GM19238 (cell line): Measurements from ENCODE around the gene NRARP.

Experiments
- DNase-seq: peaks from one replicate; pipeline ENCODE4 v3.0.0; 2011; ENCODE audit warnings: low spot score; ENCODE audit not compliant: insufficient read length

NRARP gene

GRCh38 chr9:137311986-137312851 is 10.1 kb upstream of the NRARP start:
- no peak for DNase-seq

DNA sequence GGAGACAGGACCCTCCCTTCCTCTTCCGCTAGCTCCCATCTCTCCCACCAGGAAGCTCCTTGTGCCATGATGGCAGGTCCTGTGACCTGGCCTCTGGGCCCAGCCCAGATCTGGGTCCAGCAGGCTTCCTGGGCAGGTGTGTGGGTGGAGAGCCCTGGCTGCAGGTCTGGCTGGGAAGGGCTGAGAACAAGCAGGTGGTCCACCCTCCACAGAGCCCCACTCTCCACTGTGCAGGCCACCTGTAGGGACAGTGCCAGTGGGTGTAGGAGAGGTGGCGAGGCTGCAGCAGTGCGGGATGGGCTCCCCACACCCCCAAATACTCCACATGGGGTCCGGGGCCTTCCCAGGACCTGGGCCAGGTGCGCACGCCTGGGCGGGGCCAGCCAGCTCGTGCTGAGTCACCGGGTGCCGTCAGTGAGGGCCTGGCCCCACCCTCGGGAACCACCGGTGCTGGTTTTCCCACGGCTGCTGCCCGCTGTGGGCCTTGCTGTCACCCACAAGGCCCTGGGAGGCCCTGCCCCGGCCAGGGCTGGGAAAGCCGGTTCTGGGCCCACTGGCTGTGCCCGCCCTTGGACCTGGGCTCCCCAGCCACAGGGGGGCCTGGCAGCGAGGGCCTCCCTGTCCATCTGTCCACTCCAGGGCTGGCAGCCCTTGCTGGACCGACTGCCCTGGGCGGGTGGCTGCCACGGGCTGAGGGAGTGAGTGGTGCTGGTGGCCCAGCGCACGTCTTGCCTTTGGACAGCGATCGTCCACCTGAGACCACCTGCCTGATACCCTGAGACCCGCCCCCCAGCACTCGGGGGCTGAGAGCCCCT is 9.3 kb upstream of the NRARP start:
- DNase-seq, result peak; percentile 7

DNA sequence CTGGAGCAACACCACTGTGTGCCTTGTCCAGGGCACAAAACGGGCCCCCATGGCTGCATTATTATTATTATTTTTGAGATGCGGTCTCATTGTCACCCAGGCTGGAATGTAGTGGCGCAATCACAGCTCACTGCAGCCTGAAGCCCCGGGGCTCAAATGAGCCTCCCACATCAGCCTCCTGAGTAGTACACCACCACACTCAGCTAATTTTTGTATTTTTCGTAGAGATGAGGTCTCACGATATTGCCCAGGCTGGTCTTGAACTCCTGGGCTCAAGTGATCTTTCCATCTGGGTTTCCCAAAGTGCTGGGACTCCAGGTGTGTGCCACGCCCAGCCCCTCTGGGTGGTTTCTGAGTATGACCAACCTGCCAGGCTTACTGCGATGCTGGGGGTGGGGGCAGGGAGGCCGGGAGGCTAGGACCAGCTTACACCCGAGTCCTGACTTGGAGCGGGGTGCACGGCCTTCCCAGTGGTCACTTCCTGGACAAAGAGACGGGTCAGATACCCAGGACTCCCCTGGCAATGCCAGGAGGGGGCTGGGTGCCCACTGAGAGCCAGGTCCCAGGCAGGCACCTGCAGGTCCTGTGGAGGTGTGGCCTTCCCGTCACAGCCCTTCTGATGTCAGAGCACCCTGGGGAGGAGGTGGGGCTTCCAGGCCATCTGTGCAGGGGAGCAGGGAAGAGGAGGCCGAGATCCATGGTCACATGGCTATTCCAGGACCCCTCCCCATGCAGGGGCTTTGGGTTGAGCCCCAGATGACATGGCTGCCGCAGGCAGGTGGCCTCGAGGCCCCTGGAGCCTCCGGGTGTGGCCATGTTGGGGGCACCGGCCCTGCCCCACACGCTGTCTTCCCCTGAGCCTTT is 8.3 kb upstream of the NRARP start:
- DNase-seq, result no peak

DNA sequence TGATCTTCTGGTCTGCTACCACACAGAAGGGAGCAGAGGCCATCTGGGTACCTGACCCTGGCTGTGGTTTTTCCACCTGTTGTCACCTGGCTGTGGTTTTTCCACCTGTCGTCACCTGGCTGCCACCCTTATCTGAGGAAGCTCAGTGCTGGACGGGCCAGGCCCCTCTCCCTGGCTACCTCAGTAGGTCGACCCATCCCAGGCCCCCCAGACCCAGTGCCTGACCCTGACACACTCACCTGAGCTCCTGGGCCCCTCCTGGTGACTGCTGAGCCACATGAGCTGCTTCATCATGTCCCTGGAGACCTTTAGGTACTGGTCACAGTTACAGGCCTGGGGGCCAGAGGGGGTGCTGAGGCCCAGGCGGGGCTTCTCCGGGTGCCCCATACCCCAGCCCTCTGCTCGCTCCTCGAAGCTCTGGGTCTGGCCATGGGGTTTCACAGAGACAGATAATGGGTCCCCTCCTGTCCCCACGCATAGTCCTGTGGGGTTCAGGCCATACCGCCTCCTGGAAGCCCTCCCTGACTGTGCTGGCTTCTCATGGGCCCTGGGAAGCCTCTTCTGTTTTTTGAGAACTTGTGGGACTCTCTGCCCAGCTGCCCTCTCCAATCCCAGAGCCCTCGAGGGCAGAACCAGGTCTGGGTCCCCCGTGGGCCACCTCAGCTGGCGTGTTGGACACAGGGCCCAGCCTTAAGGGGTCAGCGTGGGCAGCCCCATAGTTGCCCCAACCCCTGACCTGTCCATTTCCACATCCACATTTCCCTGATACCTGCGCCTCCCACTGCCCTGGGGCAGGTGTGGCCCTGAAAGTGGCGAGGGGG is 7.5 kb upstream of the NRARP start:
- no peak for DNase-seq

GRCh38 chr9:137308057-137308619 is 6.1 kb upstream of the NRARP start:
- no peak for DNase-seq

- DNase-seq, result no peak
Observed at GRCh38 chr9:137307255-137308056, 5.4 kb upstream of the NRARP start.

DNA sequence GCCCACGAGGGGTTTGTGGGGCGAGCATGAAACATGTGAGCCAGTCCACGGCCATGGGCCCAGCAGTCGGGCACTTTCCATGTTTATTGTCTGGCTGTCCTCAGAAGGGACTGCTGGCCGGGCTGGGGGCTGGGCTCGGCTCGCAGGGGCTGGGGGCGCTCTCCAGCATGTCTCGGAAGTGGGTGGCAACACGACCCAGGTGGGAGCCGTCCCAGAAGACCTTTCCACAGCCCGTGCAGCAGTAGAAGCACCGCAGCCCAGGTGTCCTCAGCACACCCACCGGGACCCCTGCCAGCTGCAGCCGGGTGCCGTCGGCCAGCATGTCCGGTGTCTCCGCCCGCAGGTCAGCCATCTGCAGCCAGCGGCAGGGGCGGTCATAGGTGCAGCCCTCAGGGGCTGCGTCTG is 4.8 kb upstream of the NRARP start:
- no peak for DNase-seq

DNA sequence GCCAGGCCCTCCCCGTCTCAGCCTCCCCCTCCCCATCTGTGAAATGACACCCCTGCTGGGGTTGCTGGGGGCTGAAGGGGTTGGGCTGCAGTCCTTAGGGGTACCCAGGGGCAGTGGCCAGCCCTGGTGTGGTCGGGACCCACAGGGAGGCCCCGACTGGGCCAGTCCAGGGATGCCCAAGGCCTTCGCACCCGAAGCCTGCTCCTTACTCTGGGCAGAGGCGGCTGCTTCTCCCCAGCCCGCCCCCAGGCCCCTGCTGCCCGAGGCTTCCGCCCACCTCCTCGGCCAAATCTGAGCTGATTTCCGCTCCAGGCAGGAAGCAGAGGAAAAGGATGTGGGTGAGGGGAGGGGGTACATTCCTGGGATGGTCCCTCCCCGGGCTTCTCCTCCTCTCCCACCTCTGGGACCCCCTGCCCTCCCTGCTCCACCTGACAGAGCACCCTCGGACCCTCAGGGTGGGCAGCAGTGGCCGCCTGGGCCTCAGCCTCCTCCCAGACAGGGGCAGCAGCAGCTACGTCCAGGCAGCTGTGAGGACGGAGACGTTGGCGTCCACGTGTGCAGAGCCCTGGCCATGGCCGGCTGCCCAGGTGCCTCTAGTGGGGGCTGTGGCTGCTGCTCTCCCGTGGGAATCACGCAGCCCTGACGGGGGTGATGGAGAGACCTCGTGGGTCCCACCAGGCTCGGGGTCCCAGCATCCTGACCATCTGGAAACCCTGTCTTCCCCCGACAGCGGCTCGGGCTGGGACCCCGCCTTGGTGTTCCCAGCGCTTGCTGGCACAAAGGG is 4.2 kb upstream of the NRARP start:
- no peak for DNase-seq

- DNase-seq, result no peak
Observed at GRCh38 chr9:137305798-137306065, 3.7 kb upstream of the NRARP start.

DNA sequence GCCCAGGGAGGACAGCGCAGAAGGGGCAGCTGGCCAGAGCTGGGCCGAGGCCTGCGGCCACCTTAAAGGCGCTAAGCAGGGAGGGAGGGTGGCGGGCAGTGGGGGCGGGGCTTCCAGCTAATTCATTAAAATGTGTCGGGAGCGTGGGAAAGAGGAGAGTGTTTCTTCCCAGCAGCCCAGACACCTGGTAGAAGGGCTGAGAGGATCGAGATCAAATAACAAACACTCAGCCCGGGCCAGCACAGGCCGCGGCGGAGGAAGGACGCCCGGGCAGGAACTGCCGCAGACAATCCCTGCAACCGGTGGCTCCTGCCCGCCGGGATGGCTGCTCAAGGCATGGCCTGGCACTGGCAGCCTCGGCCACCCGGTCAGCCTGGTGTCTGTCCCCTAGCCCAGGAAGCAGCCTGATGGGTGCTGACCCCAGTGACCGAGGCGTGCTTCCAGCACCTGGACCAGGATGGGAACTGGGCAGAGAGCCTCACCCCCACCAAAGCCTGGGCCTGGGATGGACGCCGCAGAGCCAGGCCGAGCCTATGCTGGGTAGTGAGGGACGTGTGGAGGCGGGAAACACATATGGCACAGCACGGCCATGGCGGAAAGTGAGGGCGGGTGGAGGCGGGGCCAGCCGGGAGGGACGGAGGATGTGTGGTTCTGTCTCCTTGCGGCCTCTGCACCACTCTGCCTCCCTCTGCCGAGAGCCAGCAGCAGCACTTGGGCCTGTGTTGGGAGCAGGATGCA is 3.2 kb upstream of the NRARP start:
- no peak for DNase-seq

DNA sequence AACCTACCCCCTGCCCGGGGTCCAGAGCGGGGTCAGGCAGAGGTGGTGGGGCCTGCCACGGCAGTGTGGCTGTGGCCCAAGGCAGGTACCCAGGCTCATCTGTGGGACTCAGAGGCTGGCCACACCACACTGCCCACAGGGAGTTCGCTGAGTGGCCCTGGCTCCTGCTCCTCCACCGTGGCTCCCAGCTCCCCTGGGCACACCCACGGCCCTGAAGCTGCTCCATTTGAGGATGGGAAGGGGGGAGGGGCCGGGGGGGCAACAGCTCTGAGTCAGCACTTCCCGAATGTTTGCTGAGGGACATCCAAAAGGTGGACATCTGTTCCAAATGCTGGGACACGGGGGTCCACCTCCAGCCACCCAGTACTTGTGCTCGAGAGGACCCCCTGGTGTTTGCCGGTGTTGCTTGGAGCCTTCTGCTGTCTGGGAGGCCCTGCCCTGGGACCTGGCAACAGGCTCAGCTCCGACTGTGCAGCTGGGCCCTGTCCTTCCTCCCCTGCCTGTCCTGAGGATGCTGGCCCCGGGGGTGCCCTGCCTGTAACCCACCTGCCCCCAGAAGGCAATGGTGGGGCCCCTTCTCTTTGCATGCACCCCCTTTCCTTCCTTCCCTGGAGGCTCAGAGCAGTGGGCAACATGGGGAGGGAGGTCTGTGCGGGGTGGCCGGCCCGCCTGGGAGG is 2.5 kb upstream of the NRARP start:
- no peak for DNase-seq

- no peak for DNase-seq
Observed at GRCh38 chr9:137303893-137304382, 1.9 kb upstream of the NRARP start.

GRCh38 chr9:137303151-137303892 is 1.3 kb upstream of the NRARP start:
- DNase-seq, result no peak

- DNase-seq, result peak; percentile 92
Observed at GRCh38 chr9:137302449-137303150, 529 bp upstream of the NRARP start.

- DNase-seq, result no peak
Observed at GRCh38 chr9:137301081-137301947, 757 bp downstream of the NRARP start.
